ENCODE measurements around the gene SBF2. TPM values are rescaled to one million over a fixed set of nuclear protein-coding genes. Genes with fewer than 3 reads are reported as not detected.

SBF2 gene
- total and polyA plus RNA-seq, 4 donors, result 50.3 to 74.2 (median 61.3) TPM

GRCh38 chr11:10318527-10318802 is 24.4 kb upstream of the SBF2 start:
- no peak for DNase-seq (ENCODE audit: low read depth in 4 of 6, low spot score in 6 of 6)
- Histone ChIP-seq H3K4me3 (ENCODE audit: low read depth, low read length) (no peak overlapping the region), H3K4me1 (ENCODE audit: control insufficient read depth, insufficient read depth, low read length) (peaks cover 17% of the 10 kb centered on the region), H3K9me3 (ENCODE audit: control insufficient read depth, insufficient read depth, low read length) (no peaks in the 10 kb centered on the region), H3K27ac (ENCODE audit: low read depth, low read length) (no peak overlapping the region), H3K27me3 (ENCODE audit: control insufficient read depth, insufficient read depth, low read length) (no peaks in the 10 kb centered on the region), H3K36me3 (ENCODE audit: control insufficient read depth, insufficient read depth, low read length) (no peaks in the 10 kb centered on the region)
- WGBS (ENCODE audit: insufficient coverage), result 65% methylated on average over 3 of the region's 3 CpGs

- H3K4me1 ChIP-seq (ENCODE audit: control insufficient read depth, insufficient read depth, low read length), result peaks cover 17% of the 10 kb centered on the region
- no peak for DNase-seq (ENCODE audit: low read depth in 4 of 6, low spot score in 6 of 6)
- H3K9me3 ChIP-seq (ENCODE audit: control insufficient read depth, insufficient read depth, low read length), result no peaks in the 10 kb centered on the region
- no peaks in the 10 kb centered on the region for H3K27me3 ChIP-seq (ENCODE audit: control insufficient read depth, insufficient read depth, low read length)
- WGBS (ENCODE audit: insufficient coverage), result 88% methylated on average over 1 of the region's 5 CpGs
- no peak overlapping the region for H3K4me3 ChIP-seq (ENCODE audit: low read depth, low read length)
- no peaks in the 10 kb centered on the region for H3K36me3 ChIP-seq (ENCODE audit: control insufficient read depth, insufficient read depth, low read length)
- no peak overlapping the region for H3K27ac ChIP-seq (ENCODE audit: low read depth, low read length)
Measured at GRCh38 chr11:10317776-10318526, 23.9 kb upstream of the SBF2 start.

GRCh38 chr11:10317151-10317755 is 23.2 kb upstream of the SBF2 start:
- peak in 2 of 6 donors; percentile 40 to 54 for DNase-seq (ENCODE audit: low read depth in 4 of 6, low spot score in 6 of 6)
- Histone ChIP-seq H3K27ac (ENCODE audit: low read depth, low read length) (no peak overlapping the region), H3K36me3 (ENCODE audit: control insufficient read depth, insufficient read depth, low read length) (no peaks in the 10 kb centered on the region), H3K4me3 (ENCODE audit: low read depth, low read length) (no peak overlapping the region), H3K4me1 (ENCODE audit: control insufficient read depth, insufficient read depth, low read length) (peaks cover 10% of the 10 kb centered on the region), H3K27me3 (ENCODE audit: control insufficient read depth, insufficient read depth, low read length) (no peaks in the 10 kb centered on the region), H3K9me3 (ENCODE audit: control insufficient read depth, insufficient read depth, low read length) (no peaks in the 10 kb centered on the region)
- WGBS (ENCODE audit: insufficient coverage), result 17% methylated on average over 3 of the region's 4 CpGs

GRCh38 chr11:10315083-10315482 is 21.1 kb upstream of the SBF2 start:
- H3K9me3 ChIP-seq (ENCODE audit: control insufficient read depth, insufficient read depth, low read length), result no peaks in the 10 kb centered on the region
- H3K36me3 ChIP-seq (ENCODE audit: control insufficient read depth, insufficient read depth, low read length), result no peaks in the 10 kb centered on the region
- DNase-seq (ENCODE audit: low read depth in 4 of 6, low spot score in 6 of 6), result no peak
- H3K27me3 ChIP-seq (ENCODE audit: control insufficient read depth, insufficient read depth, low read length), result no peaks in the 10 kb centered on the region
- WGBS (ENCODE audit: insufficient coverage), result 90% methylated on average over 4 of the region's 6 CpGs
- H3K4me1 ChIP-seq (ENCODE audit: control insufficient read depth, insufficient read depth, low read length), result peaks cover 8% of the 10 kb centered on the region
- H3K27ac ChIP-seq (ENCODE audit: low read depth, low read length), result no peak overlapping the region
- H3K4me3 ChIP-seq (ENCODE audit: low read depth, low read length), result no peak overlapping the region

GRCh38 chr11:10314199-10315072 is 20.4 kb upstream of the SBF2 start:
- H3K36me3 ChIP-seq (ENCODE audit: control insufficient read depth, insufficient read depth, low read length), result no peaks in the 10 kb centered on the region
- no peak overlapping the region for H3K27ac ChIP-seq (ENCODE audit: low read depth, low read length)
- peak in 2 of 6 donors; percentile 44 to 46 for DNase-seq (ENCODE audit: low read depth in 4 of 6, low spot score in 6 of 6)
- peaks cover 2% of the 10 kb centered on the region for H3K27me3 ChIP-seq (ENCODE audit: control insufficient read depth, insufficient read depth, low read length)
- 42% methylated on average over 3 of the region's 8 CpGs for WGBS (ENCODE audit: insufficient coverage)
- no peak overlapping the region for H3K4me3 ChIP-seq (ENCODE audit: low read depth, low read length)
- H3K4me1 ChIP-seq (ENCODE audit: control insufficient read depth, insufficient read depth, low read length), result peaks cover 8% of the 10 kb centered on the region
- H3K9me3 ChIP-seq (ENCODE audit: control insufficient read depth, insufficient read depth, low read length), result no peaks in the 10 kb centered on the region

GRCh38 chr11:10311802-10312201 is 17.8 kb upstream of the SBF2 start:
- Histone ChIP-seq H3K9me3 (ENCODE audit: control insufficient read depth, insufficient read depth, low read length) (no peaks in the 10 kb centered on the region), H3K4me1 (ENCODE audit: control insufficient read depth, insufficient read depth, low read length) (peaks cover 21% of the 10 kb centered on the region), H3K27me3 (ENCODE audit: control insufficient read depth, insufficient read depth, low read length) (peaks cover 28% of the 10 kb centered on the region), H3K27ac (ENCODE audit: low read depth, low read length) (no peak overlapping the region), H3K4me3 (ENCODE audit: low read depth, low read length) (no peak overlapping the region), H3K36me3 (ENCODE audit: control insufficient read depth, insufficient read depth, low read length) (no peaks in the 10 kb centered on the region)
- 100% methylated on average over 1 of the region's 2 CpGs for WGBS (ENCODE audit: insufficient coverage)
- no peak for DNase-seq (ENCODE audit: low read depth in 4 of 6, low spot score in 6 of 6)

- no peak for DNase-seq (ENCODE audit: low read depth in 4 of 6, low spot score in 6 of 6)
- Histone ChIP-seq H3K27ac (ENCODE audit: low read depth, low read length) (no peak overlapping the region), H3K9me3 (ENCODE audit: control insufficient read depth, insufficient read depth, low read length) (no peaks in the 10 kb centered on the region), H3K36me3 (ENCODE audit: control insufficient read depth, insufficient read depth, low read length) (no peaks in the 10 kb centered on the region), H3K4me3 (ENCODE audit: low read depth, low read length) (no peak overlapping the region), H3K4me1 (ENCODE audit: control insufficient read depth, insufficient read depth, low read length) (peaks cover 35% of the 10 kb centered on the region), H3K27me3 (ENCODE audit: control insufficient read depth, insufficient read depth, low read length) (peaks cover 42% of the 10 kb centered on the region)
- WGBS (ENCODE audit: insufficient coverage), result 100% methylated on average over 2 of the region's 3 CpGs
Measured at GRCh38 chr11:10310301-10310841, 16.4 kb upstream of the SBF2 start.

GRCh38 chr11:10309163-10310093 is 15.4 kb upstream of the SBF2 start:
- peak in 1 of 6 donors; percentile 43 for DNase-seq (ENCODE audit: low read depth in 4 of 6, low spot score in 6 of 6)
- Histone ChIP-seq H3K9me3 (ENCODE audit: control insufficient read depth, insufficient read depth, low read length) (no peaks in the 10 kb centered on the region), H3K4me1 (ENCODE audit: control insufficient read depth, insufficient read depth, low read length) (peaks cover 45% of the 10 kb centered on the region), H3K4me3 (ENCODE audit: low read depth, low read length) (no peak overlapping the region), H3K27ac (ENCODE audit: low read depth, low read length) (no peak overlapping the region), H3K36me3 (ENCODE audit: control insufficient read depth, insufficient read depth, low read length) (no peaks in the 10 kb centered on the region), H3K27me3 (ENCODE audit: control insufficient read depth, insufficient read depth, low read length) (peaks cover 52% of the 10 kb centered on the region)
- 49% methylated on average over 10 of the region's 12 CpGs for WGBS (ENCODE audit: insufficient coverage)

Measured in spinal cord (tissue), 10 donors.